Stromal cell of bone marrow (primary cell): Measurements from ENCODE around the gene WDR86.

ENCODE experiments used
- DNase-seq: peaks from one replicate; pipeline ENCODE4 v3.0.0-alpha.2; 2012; ENCODE audit warnings: low read depth

Gene WDR86

DNA sequence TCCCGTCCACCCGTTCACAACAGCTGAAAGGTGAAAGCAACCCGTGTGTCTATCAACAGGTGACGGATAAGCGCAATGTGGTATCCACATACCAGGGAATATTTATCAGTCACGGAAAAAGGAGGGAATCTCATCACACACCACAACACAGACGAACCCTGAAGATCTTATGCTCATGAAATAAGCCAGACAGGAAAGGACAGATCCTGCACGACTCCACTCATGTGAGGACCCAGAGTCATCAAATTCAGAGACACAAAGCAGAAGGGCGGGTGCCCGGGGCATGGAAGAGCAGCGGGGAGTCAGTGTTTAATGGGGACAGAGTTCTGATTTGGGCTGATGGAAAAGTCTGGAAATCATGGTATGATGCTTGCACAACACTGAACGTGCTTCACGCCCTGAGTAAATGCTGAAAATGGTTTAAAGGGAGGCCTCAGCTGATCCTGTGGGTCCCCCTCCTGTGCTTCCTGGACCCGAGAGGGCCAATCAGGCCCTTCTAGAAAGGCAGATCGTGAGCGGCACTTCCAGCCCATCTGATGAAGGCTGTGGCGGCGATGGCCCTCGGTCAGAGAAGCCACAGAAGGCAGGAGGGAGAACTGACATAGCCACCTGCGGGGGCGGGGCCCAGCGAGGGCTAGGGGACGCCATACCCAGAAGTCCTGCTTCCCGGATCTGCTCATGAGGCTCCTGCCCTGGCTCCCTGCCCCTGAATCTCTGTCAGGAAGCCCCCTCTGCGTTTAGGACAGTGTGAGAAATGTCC is 19.1 kb downstream of the WDR86 start:
- DNase-seq = no peak

DNA sequence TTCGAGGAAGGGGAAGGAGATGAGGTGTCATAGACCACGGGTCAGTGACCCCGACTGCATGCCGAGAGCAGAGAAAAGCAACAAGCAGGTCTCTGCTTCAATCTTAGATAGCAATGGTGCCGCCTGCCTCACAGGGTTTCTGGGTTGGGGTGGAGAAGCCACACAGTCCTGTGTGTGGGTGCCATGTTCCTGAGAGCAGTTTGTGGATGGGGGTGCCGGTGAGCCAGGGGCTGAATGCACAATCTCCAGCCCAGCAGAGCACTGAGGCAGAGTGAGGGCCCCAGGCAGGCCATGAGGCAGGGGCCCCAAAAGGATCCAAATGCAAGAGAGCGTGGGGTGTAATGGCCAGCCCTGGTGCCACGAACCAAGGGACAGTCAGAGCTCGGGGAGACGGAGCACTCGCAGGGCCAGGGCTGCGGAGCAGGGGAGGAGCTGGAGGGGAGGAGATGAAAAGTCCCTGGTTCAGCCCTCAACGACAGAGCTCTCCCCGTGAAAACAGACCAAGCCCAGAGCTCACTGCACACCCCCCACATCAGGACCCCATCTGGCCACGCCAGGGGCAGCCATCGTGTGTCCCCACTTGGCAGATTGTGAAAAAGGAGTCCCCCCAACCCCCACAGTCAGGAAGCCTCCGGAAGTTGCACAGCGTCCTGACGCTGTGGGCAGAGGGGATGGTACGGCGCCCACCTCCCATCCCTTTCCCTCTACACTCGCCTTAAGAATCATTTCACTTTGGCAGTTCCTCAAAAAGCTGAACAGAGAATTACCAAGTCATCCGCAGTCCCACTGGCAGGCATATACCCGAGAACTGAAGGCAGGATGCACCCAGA is 19.9 kb downstream of the WDR86 start:
- no peak for DNase-seq

DNA sequence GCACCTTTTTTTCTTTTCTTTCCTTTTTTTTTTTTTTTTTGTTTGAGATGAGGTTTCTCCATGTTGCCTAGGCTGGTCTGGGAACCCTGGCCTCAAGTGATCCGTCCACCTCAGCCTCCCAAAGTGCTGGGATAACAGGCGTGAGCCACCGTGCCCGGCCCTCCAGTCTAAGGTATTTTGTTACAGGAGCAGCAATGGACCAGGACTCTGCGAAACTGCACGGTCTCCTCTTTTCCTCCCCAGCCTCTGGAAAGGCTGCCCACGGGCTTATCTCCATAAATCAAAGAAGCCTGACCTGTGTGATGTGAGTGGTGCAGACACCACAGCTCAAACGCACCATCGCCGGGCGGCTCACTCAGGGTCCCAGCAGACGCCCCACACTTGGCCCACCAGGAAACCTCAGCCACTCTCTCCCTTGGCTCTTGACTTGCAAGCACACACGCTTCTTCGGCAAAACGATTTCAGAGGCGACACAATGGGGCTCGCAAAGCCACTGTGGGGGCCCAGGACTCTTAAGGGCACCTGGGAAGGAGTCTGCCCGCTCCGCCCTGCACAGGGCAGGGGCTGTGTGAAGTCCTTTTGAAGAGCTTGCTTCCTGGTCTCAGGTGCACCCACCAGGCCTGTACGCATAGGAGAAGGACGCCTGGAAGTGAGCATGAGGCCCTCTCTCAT is 20.6 kb downstream of the WDR86 start:
- DNase-seq = no peak

DNA sequence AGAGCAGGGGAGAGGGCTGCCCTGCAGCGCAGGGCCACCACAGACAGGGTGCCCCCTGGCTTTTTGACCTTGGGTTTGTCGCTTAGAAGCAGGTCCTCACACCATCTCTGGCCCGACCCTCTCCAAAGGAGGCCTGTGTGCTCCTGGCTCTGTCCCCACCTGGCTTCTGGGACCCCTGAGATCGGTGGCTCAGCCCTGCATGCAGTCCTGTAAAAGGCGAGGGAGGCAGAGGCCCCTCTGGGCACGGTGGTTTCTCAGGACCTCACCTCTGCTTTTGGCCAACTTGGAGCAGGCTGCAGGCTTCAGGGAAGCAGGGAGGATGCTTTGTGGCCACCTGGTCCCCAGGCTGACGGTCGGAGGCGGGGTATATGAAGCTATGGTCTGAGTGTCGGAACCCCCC is 21.4 kb downstream of the WDR86 start:
- DNase-seq = no peak

DNA sequence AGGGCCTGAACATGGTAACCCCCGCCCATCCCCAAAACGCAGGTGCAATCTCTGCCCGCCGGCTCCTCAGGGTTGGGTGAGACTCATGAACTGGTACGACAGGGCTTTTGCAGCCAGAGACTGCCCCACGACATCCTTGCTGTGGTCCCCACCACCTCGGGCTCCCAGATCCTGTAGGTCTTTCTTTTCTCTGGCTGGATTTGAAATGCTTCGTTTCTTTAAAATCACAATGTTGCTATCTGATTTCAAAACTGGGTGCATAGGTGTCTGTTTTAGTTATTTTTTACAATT is 21.9 kb downstream of the WDR86 start:
- DNase-seq = no peak

DNA sequence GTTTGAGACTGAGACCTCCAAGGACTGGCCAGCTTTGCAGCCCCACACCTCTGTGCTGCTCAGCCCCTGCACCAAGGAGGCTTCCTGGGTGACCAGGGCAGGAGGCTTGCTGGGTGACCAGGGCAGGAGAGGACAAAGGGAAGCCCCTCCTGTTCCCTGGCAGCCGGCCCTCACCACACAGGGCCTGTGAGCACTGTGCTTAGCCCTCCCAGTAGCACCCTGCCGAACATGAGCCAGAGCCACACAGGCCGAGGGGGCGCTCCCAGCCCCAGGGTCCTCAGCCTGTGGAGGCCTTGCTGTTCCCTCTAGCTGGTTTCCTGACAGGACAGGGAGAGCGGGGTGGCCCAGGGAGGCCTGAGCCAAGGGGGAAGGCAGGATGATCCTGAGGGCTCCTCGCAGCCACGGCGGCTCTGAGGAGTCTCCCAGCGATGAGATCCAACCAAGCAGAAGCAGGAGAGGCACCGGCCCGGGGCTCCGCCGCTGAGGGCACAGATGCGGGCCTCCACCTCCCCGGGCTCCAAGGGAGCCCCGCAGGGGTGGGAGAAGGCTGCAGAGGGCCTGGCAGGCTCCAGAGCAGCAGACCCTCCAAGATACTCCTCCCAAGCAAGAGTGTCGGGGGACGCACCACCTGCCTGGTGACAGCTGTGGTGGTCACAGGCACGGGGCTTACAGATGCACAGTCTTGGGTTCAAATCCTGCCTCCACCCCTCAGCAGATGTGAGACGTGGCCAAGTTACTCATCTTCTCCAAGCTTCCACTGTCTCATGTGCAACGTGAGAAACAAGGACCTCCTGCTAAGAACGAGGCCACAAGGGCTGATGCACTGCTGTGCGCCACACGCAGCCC is 22.5 kb downstream of the WDR86 start:
- DNase-seq = no peak

DNA sequence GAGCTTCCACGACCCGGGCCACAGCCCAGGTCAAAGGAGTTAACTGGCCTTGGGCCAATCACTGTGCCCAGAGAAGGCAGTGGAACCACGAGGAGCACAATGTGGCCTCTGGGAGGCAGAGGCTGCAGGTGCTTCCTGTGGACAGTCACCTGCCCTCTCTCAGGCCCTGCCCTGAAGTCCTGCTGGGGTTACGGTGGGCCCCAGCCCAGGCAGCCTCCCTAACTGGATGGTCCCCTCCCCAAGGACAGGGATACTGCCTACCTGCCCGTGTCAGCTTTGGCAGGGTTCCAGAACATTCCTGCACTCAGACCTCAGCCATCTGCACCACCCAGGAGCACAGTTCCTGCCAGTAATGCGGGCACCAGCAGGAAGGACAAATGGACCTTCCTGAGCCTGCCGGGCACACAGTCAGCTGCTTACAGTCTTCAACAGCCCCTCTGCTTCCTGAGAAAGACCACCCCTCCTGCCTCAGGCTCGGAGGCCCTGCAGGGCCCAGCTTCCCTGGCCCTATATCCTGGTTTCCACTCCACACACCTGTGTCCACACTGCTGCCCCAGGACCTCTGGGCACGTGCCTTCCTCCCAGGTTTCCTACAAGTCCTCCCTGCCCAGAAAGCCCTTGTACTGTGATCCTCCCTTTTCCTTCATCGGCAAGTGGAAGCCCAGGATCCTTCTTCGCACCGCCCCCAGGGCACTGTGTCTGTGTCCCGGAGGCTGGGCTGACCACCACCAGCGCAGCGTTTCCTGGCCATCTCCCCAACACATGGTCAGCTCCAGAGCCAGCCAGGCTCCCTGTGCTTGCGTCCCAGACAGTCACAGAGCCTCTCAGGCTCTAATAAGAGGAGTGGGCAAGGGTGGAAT is 23.3 kb downstream of the WDR86 start:
- DNase-seq = no peak

DNA sequence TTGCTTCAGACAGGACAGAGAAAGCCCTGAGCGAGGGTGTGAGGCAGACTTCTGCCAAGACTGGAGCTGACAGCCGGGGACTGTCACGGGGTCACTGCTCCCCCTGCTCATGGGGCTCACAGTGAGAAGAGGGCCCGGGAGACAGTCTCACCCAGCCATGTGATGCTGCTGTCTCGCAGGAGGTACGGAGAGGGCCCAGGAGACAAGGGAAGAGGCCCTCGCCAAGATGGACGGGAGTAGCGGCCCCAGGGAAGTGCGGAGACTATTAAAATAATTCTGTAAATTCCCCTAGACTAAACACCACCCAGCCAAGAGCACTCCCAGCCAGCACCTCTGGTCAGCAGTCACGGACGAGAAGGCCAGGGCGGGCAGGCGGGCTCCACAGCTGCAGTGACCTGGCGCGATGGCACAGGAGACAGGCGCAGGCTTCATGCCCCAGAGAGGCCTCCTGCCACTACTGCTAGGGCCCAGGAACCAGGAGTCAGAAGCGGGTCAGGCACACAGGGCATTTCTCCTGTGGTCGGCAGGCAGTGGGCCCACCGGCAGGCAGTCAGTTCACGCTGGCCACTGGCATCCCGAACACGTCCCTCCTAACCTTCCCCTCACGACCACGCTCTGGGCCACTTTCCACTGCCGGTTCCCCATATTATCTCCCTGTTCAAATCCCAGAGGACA is 24.1 kb downstream of the WDR86 start:
- DNase-seq = no peak

DNA sequence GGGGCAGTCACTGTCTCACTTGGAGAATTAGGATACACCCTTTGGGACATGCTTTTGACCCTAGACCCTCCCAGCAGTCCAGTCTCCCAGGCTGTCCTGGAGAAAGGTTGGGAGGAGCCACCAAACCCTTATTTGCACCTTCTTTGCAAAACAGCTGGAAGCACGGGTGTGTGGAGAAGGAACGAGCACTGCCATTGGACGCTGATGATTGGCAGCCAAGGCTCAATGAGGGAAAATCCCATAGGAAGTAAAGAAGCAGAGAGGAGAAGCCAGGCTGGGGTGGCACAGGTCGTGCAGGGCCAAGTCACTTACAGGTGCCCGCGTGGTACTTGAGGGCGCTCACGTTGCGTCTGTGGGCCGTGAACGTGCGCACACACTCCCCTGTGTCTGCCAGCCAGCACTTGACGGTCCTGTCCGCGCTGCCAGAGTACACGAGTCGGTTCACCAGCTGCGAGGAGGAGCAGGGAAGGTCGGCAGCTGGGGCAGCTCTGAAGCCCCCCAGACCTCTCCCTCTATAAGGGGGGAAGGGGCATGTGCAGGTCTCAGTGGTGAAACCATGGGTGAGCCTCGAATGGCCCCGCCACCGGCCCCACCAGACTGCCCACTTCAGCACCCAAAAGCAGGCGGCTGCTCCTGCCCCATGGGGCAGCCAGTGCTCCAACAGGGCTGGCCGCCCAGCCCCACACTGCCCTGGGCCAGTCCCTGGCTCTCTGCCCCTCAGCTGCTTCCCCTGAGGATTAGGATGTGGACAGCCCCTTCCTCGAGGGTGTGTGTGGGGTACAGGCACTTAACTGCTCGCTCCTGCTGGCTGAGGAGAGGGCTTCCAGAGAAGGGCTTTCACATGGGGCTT is 24.8 kb downstream of the WDR86 start:
- no peak for DNase-seq

DNA sequence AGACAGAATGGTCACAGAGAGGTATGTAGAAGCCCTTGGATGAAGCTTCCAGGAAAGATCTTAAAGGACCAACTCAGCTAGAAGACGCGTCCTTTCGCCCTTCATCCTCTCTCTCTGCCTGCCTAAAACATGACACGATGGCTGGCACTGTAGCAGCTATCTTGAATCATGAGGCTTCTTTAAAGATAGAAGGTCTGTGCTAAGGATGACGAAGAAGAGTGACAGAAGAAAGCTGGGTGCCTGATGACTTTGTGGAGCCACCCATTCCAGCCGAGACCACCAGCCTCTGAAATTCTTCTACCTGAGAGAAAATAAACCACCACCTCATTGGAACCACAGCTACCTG is 25.5 kb downstream of the WDR86 start:
- no peak for DNase-seq

DNA sequence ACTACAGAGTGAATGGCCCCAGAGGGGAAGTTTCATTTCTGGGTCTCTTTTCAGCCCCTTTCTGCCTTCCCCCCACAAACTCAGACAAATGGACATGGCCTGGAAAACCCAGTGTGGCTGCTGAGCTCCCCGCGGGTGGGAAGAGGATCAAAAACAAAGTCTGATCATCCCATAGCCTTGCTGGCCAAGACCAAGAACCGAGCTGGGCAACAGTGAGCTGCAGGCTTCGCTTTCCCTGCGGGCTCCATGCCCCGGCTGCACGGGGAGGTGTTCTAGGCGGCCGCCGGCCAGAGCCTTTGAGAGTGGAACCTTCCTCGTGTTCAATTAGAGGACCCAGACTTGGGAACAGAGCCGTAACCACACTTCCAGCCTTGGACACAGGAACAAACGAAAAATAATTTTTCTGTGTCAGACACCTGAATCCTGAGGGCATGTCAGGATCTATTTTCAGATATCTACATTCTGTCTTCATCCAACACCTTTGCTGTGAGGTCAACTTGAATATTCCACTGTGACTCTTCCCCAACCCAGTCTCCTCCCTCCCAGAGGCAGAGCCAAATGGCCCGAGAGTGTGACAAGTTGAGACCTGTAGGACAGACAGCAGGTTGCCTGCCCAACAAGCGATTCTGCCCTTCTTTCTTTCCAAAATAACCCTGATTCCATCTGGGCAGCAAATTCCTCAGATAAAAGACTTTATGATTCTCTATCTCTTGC is 26.0 kb downstream of the WDR86 start:
- no peak for DNase-seq

DNA sequence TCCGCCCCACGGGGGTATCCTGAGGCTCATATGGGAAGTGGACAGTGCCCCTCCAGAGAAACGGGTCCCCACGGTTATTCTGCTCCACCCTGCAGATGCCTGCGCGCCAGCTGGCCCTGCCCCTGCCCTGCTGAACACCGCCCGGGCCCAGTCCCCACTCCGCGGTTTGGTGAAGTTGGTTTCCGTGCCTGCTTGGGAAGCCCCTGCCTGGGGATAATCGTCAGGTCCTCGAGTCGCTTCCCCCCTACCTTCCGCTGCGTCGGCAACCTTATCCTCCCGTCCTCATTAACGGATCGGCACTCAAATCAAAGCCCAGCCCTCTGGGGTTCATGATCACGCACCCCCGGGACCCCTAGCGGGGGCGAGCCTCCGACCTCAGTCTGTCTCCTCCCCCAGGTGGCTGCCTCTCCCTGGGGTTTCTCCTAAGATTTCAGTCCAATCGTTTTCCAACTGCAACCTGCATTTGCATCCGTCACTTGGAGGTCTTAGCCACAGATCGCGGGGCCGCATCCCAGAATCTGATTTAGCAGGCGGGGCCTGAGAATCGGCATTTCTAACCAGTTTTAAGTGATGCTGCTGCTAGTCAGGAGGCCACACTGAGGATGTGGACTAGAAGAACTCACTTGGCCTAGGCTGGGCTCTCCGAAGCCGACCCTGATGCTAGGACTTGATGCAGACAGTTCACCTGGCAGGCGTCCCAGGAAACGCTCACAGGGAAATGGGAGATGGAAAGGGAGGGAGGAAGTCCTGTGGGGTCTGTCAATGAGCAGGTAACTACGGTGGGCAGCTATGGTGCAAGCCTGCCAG is 27.6 kb downstream of the WDR86 start:
- no peak for DNase-seq

DNA sequence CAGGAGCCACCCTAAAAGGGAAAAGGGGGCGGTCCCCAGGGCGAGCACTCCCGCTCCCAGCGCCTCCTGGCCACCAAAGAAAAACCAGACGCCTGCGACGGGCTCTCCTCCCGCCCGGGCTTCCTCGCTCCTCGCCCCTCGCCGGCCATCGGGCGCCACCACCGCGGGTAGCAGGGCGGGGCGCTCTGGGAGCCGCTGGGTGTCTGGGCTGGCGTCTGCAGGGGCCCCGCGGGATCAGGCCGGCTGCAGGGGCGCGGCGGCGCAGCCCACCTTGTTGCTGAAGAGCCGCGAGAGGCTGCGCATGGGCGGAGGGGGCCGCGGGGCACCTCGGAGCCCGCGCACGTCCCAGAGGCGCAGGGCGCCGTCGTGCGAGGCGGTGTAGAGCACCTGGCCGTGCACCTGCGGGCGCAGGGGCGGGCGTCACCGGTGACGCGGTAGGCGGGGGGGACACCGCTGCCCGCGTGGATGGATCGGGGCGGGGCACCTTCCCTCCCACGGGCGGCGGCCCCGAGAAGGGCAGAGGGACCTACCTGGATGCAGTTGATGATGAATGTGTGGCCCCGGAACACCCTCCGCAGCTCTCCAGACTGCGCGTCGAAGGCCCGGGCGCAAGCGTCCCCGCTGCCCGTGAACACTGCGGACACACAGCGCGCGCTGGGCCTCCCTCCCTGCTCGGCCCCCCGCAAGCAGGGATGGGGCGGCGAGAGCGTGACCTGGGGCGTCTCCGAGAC is 28.3 kb downstream of the WDR86 start:
- no peak for DNase-seq

DNA sequence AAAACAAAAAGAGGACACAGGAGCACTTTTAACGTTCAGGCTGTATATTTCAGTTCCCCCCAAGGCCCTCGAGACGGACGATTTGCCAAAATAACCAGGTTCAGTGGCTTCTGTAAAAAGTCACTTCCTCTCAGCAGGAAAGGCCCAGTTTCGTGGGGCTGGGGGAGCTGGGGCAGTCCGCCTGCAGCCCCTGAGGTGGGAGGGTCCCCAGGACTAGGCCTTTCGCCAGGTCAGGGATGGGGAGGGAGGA is 28.8 kb downstream of the WDR86 start:
- no peak for DNase-seq

DNA sequence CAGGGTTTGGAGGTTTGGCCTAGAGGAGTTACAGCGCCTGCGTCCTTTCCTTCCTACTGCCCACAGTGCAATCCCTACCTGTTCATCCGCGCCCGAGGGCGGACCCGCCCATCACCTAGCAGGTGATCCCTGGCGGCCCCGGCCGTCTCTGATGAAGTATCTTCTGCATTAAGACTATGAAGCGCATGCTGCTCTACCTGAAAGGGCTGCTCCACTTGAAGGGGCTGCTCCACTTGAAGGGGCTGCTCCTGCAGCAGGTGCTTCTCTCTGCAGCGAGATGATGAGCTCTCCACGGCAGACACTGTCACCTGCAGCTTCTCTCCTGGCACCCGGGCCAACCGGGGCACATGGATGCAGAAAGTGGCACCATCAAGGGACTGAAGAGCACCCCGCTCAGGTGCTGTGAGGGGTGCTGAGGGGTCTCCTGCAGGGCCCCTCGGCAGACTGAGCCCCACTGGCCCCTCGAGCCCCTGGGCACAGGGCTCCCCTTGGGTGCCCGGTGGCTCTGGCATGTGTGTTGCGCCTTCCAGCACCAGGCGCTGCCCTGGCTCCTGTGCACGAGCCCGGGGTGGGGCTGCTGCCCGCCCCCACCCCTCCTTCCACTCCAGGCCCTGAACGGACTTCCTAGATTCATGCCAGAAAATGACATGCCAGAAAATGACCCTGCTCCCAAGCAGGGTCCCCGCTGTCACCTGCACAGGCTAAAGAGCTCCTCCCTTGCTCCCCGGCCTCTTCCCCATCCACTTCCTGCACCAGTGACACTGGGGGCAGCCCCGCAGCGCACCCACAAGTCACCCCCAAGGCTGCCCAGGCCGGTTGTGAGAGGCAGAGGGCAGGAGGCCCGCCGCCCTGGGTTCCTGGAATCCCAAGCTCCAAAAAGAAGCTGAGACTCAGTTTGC is 29.4 kb downstream of the WDR86 start:
- DNase-seq = no peak

DNA sequence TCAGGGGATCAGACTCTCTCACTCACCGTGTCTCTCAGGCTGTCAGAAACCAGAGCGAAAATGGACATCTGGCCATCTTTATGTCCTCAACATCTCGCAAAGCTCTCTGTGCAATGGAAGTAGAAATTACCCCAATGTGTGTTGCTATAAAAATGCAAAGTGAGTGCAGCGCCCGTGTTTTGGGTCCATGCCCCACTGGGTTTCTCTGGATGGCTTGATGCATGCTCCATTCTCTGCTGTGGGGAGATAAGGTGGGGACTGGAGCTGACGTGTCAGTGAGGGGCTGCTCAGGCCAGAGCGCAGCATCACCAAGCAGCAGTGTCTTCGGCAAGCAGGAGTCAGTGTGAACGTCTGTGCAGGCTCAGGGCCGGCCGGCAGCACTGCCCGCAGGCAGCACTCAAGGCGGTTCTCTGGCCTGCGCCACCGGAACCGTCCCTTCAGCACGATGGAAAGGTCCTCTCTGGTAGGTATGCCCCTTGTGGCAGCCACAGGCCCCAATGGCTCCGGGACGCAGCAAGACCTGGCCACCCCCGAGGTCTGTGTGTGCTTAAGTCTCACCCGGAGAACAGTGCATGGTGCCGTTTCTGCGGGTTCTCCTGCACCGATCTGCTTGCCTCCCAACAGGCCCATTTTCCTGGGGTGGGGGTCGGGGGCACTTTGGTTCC is 30.2 kb downstream of the WDR86 start:
- no peak for DNase-seq

DNA sequence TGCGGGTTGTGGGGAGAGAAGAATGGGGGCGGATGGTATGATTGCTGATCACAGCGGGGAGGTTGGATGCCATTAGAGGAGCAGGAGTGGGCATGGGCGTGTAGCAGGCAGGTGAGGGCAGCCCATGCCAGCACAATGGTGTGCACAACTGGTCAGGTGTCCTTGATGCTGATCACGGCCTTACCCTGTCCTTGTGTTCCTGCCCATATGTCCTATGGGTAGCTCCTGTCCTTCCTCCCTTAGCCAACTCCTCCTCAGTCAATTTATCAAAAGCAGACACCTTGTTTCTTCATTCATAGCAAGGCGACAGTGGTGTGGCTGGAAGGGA is 30.7 kb downstream of the WDR86 start:
- DNase-seq = no peak
